ENCODE results near the gene TLE2. TPM values are rescaled to one million over a fixed set of nuclear protein-coding genes. Genes with fewer than 3 reads are reported as not detected.

TLE2 gene
- total and polyA plus RNA-seq, 9 of the 15 experiments (the other 6 are each of a cell fraction or from before 2014, with no cell fraction given), result 0.35 to 13.1 (median 6.2) TPM

- no peak for TF ChIP-seq CHD7 (IDR thresholded peaks at IDR 0.05; ENCODE audit: low read depth, low read length)
- no peak for TF ChIP-seq ZNF282 (CRISPR knock-in tag; IDR thresholded peaks at IDR 0.05)
- no peak for TF ChIP-seq FIP1L1 (IDR thresholded peaks at IDR 0.05; ENCODE audit: low read depth, low read length, poor library complexity, severe bottlenecking)
- no peak for TF ChIP-seq GMEB1 (CRISPR knock-in tag; IDR thresholded peaks at IDR 0.05)
- no peak for TF ChIP-seq ZNF175 (CRISPR knock-in tag; IDR thresholded peaks at IDR 0.05; ENCODE audit: low read depth)
- no peak for TF ChIP-seq TGIF2 (CRISPR knock-in tag; IDR thresholded peaks at IDR 0.05)
- no peak for TF ChIP-seq LEF1 (IDR thresholded peaks at IDR 0.05)
- no peak for TF ChIP-seq PRMT5 (CRISPR knock-in tag; IDR thresholded peaks at IDR 0.05)
- TF ChIP-seq SNRNP70 (optimal IDR thresholded peaks at IDR 0.05; ENCODE audit: low read depth, low read length), result no peak
- TF ChIP-seq SP1 (CRISPR knock-in tag; IDR thresholded peaks at IDR 0.05), result peak; percentile 74
- no peak for TF ChIP-seq SFPQ (IDR thresholded peaks at IDR 0.05; ENCODE audit: low read depth, low read length)
Observed at GRCh38 chr19:3061182-3062161, 32.4 kb upstream of the TLE2 start (continued).
